Prostate gland (tissue), 2 donors: ENCODE results near the gene ZNF2.

Source experiments
- CTCF ChIP-seq, 4 experiments: fragments of 200-600 bp in 2 of 4; fragments of 450-650 bp in 2 of 4; sonication (generic) in 2 of 4; IDR thresholded peaks; 1 replicate in 3 of 4; 2 replicates in 1 of 4; pipeline ENCODE4 v1.5.1; 2016 to 2019; ENCODE audit warnings: antibody characterized with exemption in 4 of 4, mild to moderate bottlenecking in 2 of 4, moderate library complexity in 2 of 4
- POLR2A ChIP-seq: fragments of 450-650 bp; IDR thresholded peaks from one replicate; pipeline ENCODE4 v1.6.1; 2016; ENCODE audit warnings: antibody characterized with exemption, mild to moderate bottlenecking
- POLR2AphosphoS5 ChIP-seq: sonication (generic); formaldehyde crosslinking; IDR thresholded peaks from one replicate; pipeline ENCODE4 v1.6.1; 2017; ENCODE audit warnings: antibody characterized with exemption

GRCh38 chr2:95215018-95215612 lies 49.5 kb downstream of the ZNF2 start:
- TF ChIP-seq POLR2AphosphoS5 (no peak), POLR2A (no peak), CTCF (IDR thresholded peaks at IDR 0.05) (no peak)
